Tibial artery (tissue), 4 donors: ENCODE results near the gene SDK2.
A peak's percentile ranks its signal among the peaks of the same experiment; 100 is the strongest.
"Not testable (repeated sequence)": the region's sequence is repeated elsewhere in the genome, so short reads cannot be mapped to it uniquely, and the experiment has no call there.

Experiments used
- DNase-seq, 2 donors: peaks; one replicate each; pipeline ENCODE4 v3.0.0-alpha.2; 2019
- H3K27ac ChIP-seq, 2 donors: fragments of 200-600 bp; sonication (generic) in 1 of 2; 1 replicate in 1 of 2; 2 replicates in 1 of 2; pipeline ENCODE4 v1.5.1; 2018 to 2019; ENCODE audit warnings: mild to moderate bottlenecking in 1 of 2
- H3K27me3 ChIP-seq, 2 donors: fragments of 200-600 bp; sonication (generic) in 1 of 2; one replicate each; pipeline versions ENCODE4 v1.5.1 to v1.6.0; 2016 to 2019
- H3K36me3 ChIP-seq, 3 donors: fragments of 200-600 bp; sonication (generic) in 2 of 3; one replicate each; pipeline ENCODE4 v1.5.1; 2016 to 2019; ENCODE audit warnings: mild to moderate bottlenecking in 2 of 3
- H3K4me1 ChIP-seq, 4 donors: fragments of 200-600 bp; sonication (generic) in 2 of 4; 1 replicate in 3 of 4; 2 replicates in 1 of 4; pipeline ENCODE4 v1.5.1; 2016 to 2019
- H3K4me3 ChIP-seq, 2 donors: fragments of 200-600 bp; sonication (generic) in 1 of 2; 1 replicate in 1 of 2; 2 replicates in 1 of 2; pipeline ENCODE4 v1.5.1; 2018 to 2019; ENCODE audit warnings: mild to moderate bottlenecking in 2 of 2
- H3K9me3 ChIP-seq, 3 donors: fragments of 200-600 bp; sonication (generic) in 1 of 3; one replicate each; pipeline ENCODE4 v1.5.1; 2016 to 2019
- CTCF ChIP-seq, 2 experiments: fragments of 200-600 bp in 1 of 2; fragments of 450-650 bp in 1 of 2; IDR thresholded peaks; one replicate each; pipeline ENCODE4 v1.5.1; 2017 to 2019; ENCODE audit warnings: antibody characterized with exemption in 2 of 2, mild to moderate bottlenecking in 1 of 2, moderate library complexity in 1 of 2
- intact Hi-C: fragments of 100-400 bp; cut with DNase I; formaldehyde crosslinking; loops from one replicate; pipeline ENCODE4 v1.15.0; 2023; ENCODE audit warnings: low total_unique reads

Gene SDK2

GRCh38 chr17:73317513-73318426 lies 326.5 kb downstream of the SDK2 start:
- H3K27ac ChIP-seq = no peak overlapping the region
- peaks cover 0 to 5% (median 0%) of the 10 kb centered on the region in 3 donors for H3K9me3 ChIP-seq
- intact Hi-C loops = no loop called here

GRCh38 chr17:73316919-73317505 lies 327.2 kb downstream of the SDK2 start:
- Histone ChIP-seq H3K36me3 (no peaks in the 10 kb centered on the region), H3K4me1 (peaks cover 0 to 13% (median 8%) of the 10 kb centered on the region in 4 donors), H3K27ac (no peak overlapping the region), H3K27me3 (no peaks in the 10 kb centered on the region), H3K4me3 (no peak overlapping the region), H3K9me3 (no peaks in the 10 kb centered on the region)
- intact Hi-C loops = no loop called here
- no peak for TF ChIP-seq CTCF (IDR thresholded peaks at IDR 0.05)
- no peak for DNase-seq

More at GRCh38 chr17:73317513-73318426, 326.5 kb downstream of the SDK2 start:
- Histone ChIP-seq H3K27me3 (peaks cover 0 to 4% of the 10 kb centered on the region in 2 donors), H3K36me3 (no peaks in the 10 kb centered on the region), H3K4me3 (no peak overlapping the region), H3K4me1 (peaks cover 0 to 8% (median 3%) of the 10 kb centered on the region in 4 donors)
- TF ChIP-seq CTCF (IDR thresholded peaks at IDR 0.05) = no peak
- no peak for DNase-seq

GRCh38 chr17:73315471-73315870 lies 328.8 kb downstream of the SDK2 start:
- no peaks in the 10 kb centered on the region for H3K27me3 ChIP-seq
- H3K4me3 ChIP-seq = no peak overlapping the region
- H3K4me1 ChIP-seq = peaks cover 0 to 13% (median 8%) of the 10 kb centered on the region in 4 donors
- H3K36me3 ChIP-seq = no peaks in the 10 kb centered on the region
- no peak for DNase-seq
- TF ChIP-seq CTCF (IDR thresholded peaks at IDR 0.05) = no peak
- intact Hi-C loops = no loop called here
- H3K27ac ChIP-seq = no peak overlapping the region
- H3K9me3 ChIP-seq = no peaks in the 10 kb centered on the region

GRCh38 chr17:73313526-73314127 lies 330.6 kb downstream of the SDK2 start:
- Histone ChIP-seq H3K27me3 (no peaks in the 10 kb centered on the region), H3K4me3 (no peak overlapping the region), H3K27ac (no peak overlapping the region), H3K36me3 (no peaks in the 10 kb centered on the region), H3K9me3 (no peaks in the 10 kb centered on the region), H3K4me1 (peaks cover 0 to 30% (median 25%) of the 10 kb centered on the region in 4 donors)
- intact Hi-C loops = no loop called here
- no peak for TF ChIP-seq CTCF (IDR thresholded peaks at IDR 0.05)
- DNase-seq = no peak

- H3K4me1 ChIP-seq = peaks cover 0 to 38% (median 31%) of the 10 kb centered on the region in 4 donors
- H3K27ac ChIP-seq = peak overlapping the region in 1 of 2 donors; percentile 98
- H3K36me3 ChIP-seq, H3K9me3 ChIP-seq, H3K27me3 ChIP-seq, intact Hi-C loops, H3K4me3 ChIP-seq: not testable (repeated sequence)
- DNase-seq = peak in 1 of 2 donors; percentile 60
Measured at GRCh38 chr17:73312887-73313286, 331.4 kb downstream of the SDK2 start.
